IPS-20b (cell line): ENCODE data around the gene CDRT15.

Source experiments
- H3K27ac ChIP-seq: one replicate; pipeline ENCODE4 v1.5.1; 2013; ENCODE audit warnings: low read length
- H3K27me3 ChIP-seq: 2 replicates; pipeline ENCODE4 v1.6.1; 2013; ENCODE audit warnings: mild to moderate bottlenecking, low read length, inconsistent platforms; ENCODE audit not compliant: insufficient read depth
- H3K36me3 ChIP-seq: 2 replicates; pipeline ENCODE4 v1.6.1; 2013; ENCODE audit warnings: low read depth, mild to moderate bottlenecking, inconsistent platforms, low read length, moderate library complexity; ENCODE audit not compliant: insufficient read depth
- H3K4me1 ChIP-seq: 2 replicates; pipeline ENCODE4 v1.6.1; 2013; ENCODE audit warnings: mild to moderate bottlenecking, control low read depth, inconsistent platforms, low read length, moderate library complexity; ENCODE audit not compliant: insufficient read depth
- H3K4me3 ChIP-seq: 2 replicates; pipeline ENCODE4 v1.5.1; 2013; ENCODE audit warnings: mild to moderate bottlenecking, low read length, inconsistent platforms
- H3K9ac ChIP-seq: 2 replicates; pipeline ENCODE4 v1.6.1; 2013; ENCODE audit warnings: low read depth, mild to moderate bottlenecking, inconsistent platforms, low read length, moderate library complexity
- H3K9me3 ChIP-seq: 2 replicates; pipeline ENCODE4 v1.6.1; 2013; ENCODE audit warnings: mild to moderate bottlenecking, low read depth, low read length, inconsistent platforms; ENCODE audit not compliant: insufficient read depth

CDRT15 gene

GRCh38 chr17:14206891-14207290 lies 29.8 kb downstream of the CDRT15 start:
- Histone ChIP-seq H3K9me3 (peaks cover 4% of the 10 kb centered on the region; the same call in 1 of the 2 replicates), H3K9ac (no peak overlapping the region), H3K27me3 (no peaks in the 10 kb centered on the region), H3K36me3 (peaks cover 18% of the 10 kb centered on the region), H3K27ac (no peak overlapping the region), H3K4me3 (no peak overlapping the region), H3K4me1 (no peaks in the 10 kb centered on the region)

GRCh38 chr17:14205992-14206461 lies 30.6 kb downstream of the CDRT15 start:
- peaks cover 9% of the 10 kb centered on the region; the same call in 1 of the 2 replicates for H3K36me3 ChIP-seq
- H3K9ac ChIP-seq, result no peak overlapping the region
- H3K4me3 ChIP-seq, result no peak overlapping the region
- no peak overlapping the region for H3K27ac ChIP-seq
- H3K27me3 ChIP-seq, result no peaks in the 10 kb centered on the region
- no peaks in the 10 kb centered on the region for H3K4me1 ChIP-seq
- no peaks in the 10 kb centered on the region for H3K9me3 ChIP-seq

DNA sequence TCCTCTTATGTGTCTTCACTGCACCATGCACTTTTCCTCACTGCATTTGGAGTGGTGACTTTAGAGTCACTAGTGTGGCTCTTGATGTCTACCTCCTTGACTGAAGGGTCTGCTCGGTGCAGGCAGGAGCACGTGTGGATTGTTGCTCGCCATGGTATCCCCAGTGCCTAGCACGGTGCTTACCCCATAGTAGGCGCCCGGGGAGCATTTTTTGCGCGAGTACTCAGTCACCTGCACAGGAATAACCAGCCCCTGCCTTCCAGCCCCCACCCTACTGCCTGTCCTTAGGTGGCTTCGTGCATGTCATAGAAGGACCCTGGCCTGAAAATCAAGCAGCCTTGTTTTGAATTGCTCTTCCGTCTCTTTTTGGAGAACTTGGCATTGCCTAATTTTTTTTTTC lies 31.3 kb downstream of the CDRT15 start:
- Histone ChIP-seq H3K4me3 (no peak overlapping the region), H3K9me3 (no peaks in the 10 kb centered on the region), H3K27ac (no peak overlapping the region), H3K9ac (no peak overlapping the region), H3K4me1 (no peaks in the 10 kb centered on the region), H3K36me3 (peaks cover 3% of the 10 kb centered on the region; the same call in 1 of the 2 replicates), H3K27me3 (no peaks in the 10 kb centered on the region)

DNA sequence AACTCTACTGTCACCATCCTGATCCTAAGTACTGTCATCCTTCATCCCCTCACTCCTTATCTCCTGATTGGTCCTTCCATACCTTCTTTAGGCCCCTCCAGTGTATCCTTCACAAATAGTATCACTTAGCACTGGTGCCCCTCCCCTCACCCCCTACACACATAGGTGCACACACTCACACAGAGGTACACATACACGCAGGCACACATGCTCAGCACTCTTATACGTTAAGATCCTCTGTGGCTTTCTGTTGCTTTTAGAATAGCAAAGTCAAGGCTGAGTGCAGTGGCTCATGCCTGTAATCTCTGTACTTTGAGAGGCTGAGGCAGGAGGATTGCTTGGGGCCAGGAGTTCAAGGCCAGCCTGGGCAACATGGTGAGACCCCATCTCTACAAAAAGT lies 32.1 kb downstream of the CDRT15 start:
- Histone ChIP-seq H3K9ac (no peak overlapping the region), H3K27ac (no peak overlapping the region), H3K4me1 (no peaks in the 10 kb centered on the region), H3K4me3 (no peak overlapping the region), H3K9me3 (no peaks in the 10 kb centered on the region), H3K27me3 (no peaks in the 10 kb centered on the region), H3K36me3 (peaks cover 3% of the 10 kb centered on the region; the same call in 1 of the 2 replicates)

- Histone ChIP-seq H3K4me3 (no peak overlapping the region), H3K4me1 (no peaks in the 10 kb centered on the region), H3K36me3 (no peaks in the 10 kb centered on the region), H3K27ac (no peak overlapping the region), H3K27me3 (no peaks in the 10 kb centered on the region), H3K9ac (no peak overlapping the region), H3K9me3 (no peaks in the 10 kb centered on the region)
Observed at GRCh38 chr17:14204084-14204483, 32.6 kb downstream of the CDRT15 start.

- Histone ChIP-seq H3K9ac (no peak overlapping the region), H3K36me3 (no peaks in the 10 kb centered on the region), H3K27ac (no peak overlapping the region), H3K9me3 (no peaks in the 10 kb centered on the region), H3K4me3 (no peak overlapping the region), H3K4me1 (no peaks in the 10 kb centered on the region), H3K27me3 (no peaks in the 10 kb centered on the region)
Observed at GRCh38 chr17:14203388-14203787, 33.3 kb downstream of the CDRT15 start.

DNA sequence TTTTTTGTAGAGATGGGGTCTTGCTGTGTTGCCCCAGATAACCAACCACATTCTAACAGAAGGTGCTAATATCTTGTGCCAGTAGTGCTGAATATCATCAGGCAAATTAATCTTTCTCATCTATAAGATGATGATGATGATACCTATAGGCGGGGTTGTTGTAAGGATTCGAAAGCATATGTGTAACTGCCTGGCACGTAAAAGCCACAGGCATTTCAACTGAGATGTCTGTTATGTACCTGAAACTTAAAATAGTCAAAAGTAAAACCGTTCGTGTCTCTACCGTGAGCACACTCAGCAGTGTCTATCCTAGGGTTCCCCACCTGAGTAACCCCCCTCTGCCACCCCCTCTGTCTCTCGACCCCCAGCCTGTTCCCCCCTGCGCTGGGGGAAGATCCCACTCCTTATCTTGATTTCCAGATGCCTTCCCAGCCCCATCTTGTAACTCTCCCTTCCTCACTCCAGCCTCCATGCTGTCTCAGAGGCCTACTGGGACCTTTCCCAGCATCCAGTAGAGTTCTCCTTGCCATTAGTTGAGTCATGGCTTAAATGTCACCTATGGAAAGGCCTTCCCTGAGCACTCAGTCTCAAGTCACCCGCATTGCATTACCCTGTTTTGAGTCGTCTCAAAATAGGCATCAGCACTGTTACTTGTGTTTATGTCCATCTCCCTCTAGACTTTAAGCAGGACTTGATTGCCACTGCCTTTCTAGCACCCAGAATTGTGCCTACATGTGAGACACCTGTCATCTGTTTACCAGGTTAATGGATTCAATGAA lies 34.1 kb downstream of the CDRT15 start:
- no peaks in the 10 kb centered on the region for H3K36me3 ChIP-seq
- no peaks in the 10 kb centered on the region for H3K9me3 ChIP-seq
- no peaks in the 10 kb centered on the region for H3K27me3 ChIP-seq
- H3K27ac ChIP-seq, result no peak overlapping the region
- no peak overlapping the region for H3K4me3 ChIP-seq
- no peak overlapping the region for H3K9ac ChIP-seq
- no peaks in the 10 kb centered on the region for H3K4me1 ChIP-seq

DNA sequence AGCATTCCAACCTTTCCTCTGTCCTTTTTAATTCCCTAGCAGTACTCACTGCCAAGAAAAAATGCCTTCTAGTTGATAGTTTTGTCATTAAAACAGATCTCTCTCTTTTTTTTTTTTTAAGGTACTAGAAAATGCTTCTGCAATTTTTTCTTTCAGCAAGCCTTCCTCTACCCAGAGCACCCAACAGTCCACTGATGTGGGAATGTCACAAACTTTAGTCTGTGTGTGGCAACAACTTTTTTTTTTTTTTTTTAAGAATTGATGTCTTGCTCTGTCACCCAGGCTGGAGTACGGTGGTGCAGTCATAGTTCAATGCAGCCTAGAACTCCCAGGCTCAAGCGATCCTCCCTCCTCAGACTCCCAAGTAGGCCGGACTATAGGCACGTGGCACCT lies 34.7 kb downstream of the CDRT15 start:
- H3K36me3 ChIP-seq, result no peaks in the 10 kb centered on the region
- no peaks in the 10 kb centered on the region for H3K4me1 ChIP-seq
- no peak overlapping the region for H3K9ac ChIP-seq
- no peak overlapping the region for H3K27ac ChIP-seq
- H3K9me3 ChIP-seq, result no peaks in the 10 kb centered on the region
- H3K27me3 ChIP-seq, result no peaks in the 10 kb centered on the region
- H3K4me3 ChIP-seq, result no peak overlapping the region

DNA sequence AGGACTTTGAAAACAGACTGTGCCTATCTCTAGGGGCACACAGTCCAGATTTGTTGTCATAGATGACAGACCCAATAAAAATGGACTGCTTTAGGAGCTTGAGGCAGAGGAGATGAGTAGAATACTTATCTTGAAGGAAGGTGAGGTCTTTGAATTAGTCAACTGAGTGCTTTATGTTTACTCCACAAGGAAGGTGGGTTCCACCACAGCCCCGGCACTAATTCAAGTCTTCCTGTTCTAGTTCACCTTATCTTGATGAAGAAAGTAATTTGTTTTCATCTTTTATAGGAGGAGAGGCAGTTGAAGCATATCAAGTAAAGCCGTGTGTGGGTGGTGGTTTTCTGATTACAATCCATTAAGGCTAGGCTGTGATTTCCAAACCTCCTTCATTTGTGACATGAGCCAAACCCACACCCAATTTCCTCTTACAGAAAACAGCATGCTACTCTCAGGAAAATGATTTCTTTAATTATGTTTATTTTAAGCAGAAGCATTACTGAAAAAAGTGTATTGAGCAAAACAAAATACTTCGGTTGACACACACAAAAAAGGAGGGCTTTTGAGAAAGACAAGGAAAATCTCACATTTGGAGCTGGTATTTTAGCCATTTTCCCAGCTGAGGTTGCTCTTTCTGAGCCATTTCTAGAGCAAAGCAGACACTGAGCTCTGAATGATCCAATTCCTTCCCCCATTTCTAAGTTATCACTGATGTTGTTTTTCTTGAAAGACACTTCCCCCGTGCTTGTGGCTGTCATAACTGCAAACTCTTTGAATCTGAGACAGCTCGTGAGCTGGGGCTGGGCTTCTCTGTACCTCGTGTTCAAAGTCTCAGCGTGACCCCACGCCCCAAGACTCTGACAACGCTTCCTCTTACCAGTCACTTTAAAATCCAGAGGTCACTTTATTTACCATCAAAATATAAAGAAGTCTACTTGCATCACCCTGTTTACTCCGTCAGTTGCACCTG lies 35.4 kb downstream of the CDRT15 start:
- no peak overlapping the region for H3K9ac ChIP-seq
- no peaks in the 10 kb centered on the region for H3K36me3 ChIP-seq
- H3K9me3 ChIP-seq, result no peaks in the 10 kb centered on the region
- H3K27me3 ChIP-seq, result no peaks in the 10 kb centered on the region
- no peaks in the 10 kb centered on the region for H3K4me1 ChIP-seq
- H3K4me3 ChIP-seq, result no peak overlapping the region
- H3K27ac ChIP-seq, result no peak overlapping the region

- Histone ChIP-seq H3K9me3 (no peaks in the 10 kb centered on the region), H3K36me3 (no peaks in the 10 kb centered on the region), H3K4me1 (no peaks in the 10 kb centered on the region), H3K27me3 (no peaks in the 10 kb centered on the region), H3K9ac (no peak overlapping the region), H3K4me3 (no peak overlapping the region), H3K27ac (no peak overlapping the region)
Observed at GRCh38 chr17:14200354-14200753, 36.3 kb downstream of the CDRT15 start.

GRCh38 chr17:14199601-14200000 lies 37.1 kb downstream of the CDRT15 start:
- Histone ChIP-seq H3K27me3 (no peaks in the 10 kb centered on the region), H3K9ac (no peak overlapping the region), H3K4me1 (no peaks in the 10 kb centered on the region), H3K9me3 (no peaks in the 10 kb centered on the region), H3K36me3 (no peaks in the 10 kb centered on the region), H3K27ac (no peak overlapping the region), H3K4me3 (no peak overlapping the region)
